Measurements from ENCODE around the gene KCND3. TPM values are rescaled to one million over a fixed set of nuclear protein-coding genes. Genes with fewer than 3 reads are reported as not detected.

The KCND3 gene
- total and polyA plus RNA-seq, 2 of the 4 experiments (the other 2 are of a cell fraction) = under 0.01 to 0.03 TPM

- Histone ChIP-seq H3K18ac (ENCODE audit: low read depth, low read length) (no peak overlapping the region), H4K5ac (ENCODE audit: low read depth, low read length) (no peak overlapping the region), H4K20me1 (ENCODE audit: insufficient read depth, low read length) (no peaks in the 10 kb centered on the region), H3K4me1 (ENCODE audit: control insufficient read depth, insufficient read depth, low read length) (no peaks in the 10 kb centered on the region), H3K56ac (ENCODE audit: extremely low read depth, insufficient read depth, low read length) (no peak overlapping the region), H3K27ac (ENCODE audit: insufficient read depth, low read length) (no peak overlapping the region), H3K9ac (ENCODE audit: low read depth, low read length) (no peak overlapping the region), H3K14ac (replicated peaks; ENCODE audit: low read depth, low read length) (no peak overlapping the region), H3K4ac (ENCODE audit: low read depth, low read length) (no peak overlapping the region), H3K9me3 (ENCODE audit: control insufficient read depth, insufficient read depth, low read length) (no peaks in the 10 kb centered on the region), H2BK20ac (ENCODE audit: low read depth, low read length) (no peak overlapping the region), H2BK120ac (ENCODE audit: low read depth, low read length) (no peak overlapping the region), H4K8ac (ENCODE audit: low read depth in 2 of 2, low read length in 2 of 2) (no peak overlapping the region), H3K23ac (ENCODE audit: low read depth, low read length) (no peak overlapping the region), H3K36me3 (ENCODE audit: control insufficient read depth, insufficient read depth, low read length) (no peaks in the 10 kb centered on the region), H3K79me1 (ENCODE audit: low read depth in 1 of 2, low read length in 2 of 2) (no peaks in the 10 kb centered on the region), H2AK9ac (replicated peaks; ENCODE audit: low read depth, low read length, poor library complexity) (no peak overlapping the region), H3K27me3 (ENCODE audit: control insufficient read depth, insufficient read depth, low read length) (peaks cover 36% of the 10 kb centered on the region), H4K91ac (ENCODE audit: insufficient read depth, low read depth, low read length) (no peak overlapping the region), H3K9me1 (ENCODE audit: insufficient read depth, low read length) (no peaks in the 10 kb centered on the region), H2BK5ac (ENCODE audit: low read depth, low read length, poor library complexity, severe bottlenecking) (no peak overlapping the region), H2AFZ (replicated peaks; ENCODE audit: low read length, poor library complexity) (no peak overlapping the region), H3K4me2 (ENCODE audit: low read depth, low read length) (no peak overlapping the region), H2AK5ac (ENCODE audit: low read depth, low read length) (no peak overlapping the region), H3K4me3 (ENCODE audit: insufficient read depth, low read depth, low read length) (no peak overlapping the region), H2BK15ac (ENCODE audit: low read depth, low read length) (no peak overlapping the region)
- ATAC-seq (ENCODE audit: low read depth) (no peak), DNase-seq (no peak)
- ChIA-PET CTCF (no interaction called here), POLR2A (ENCODE audit: unreplicated experiment) (no interaction called here)
- intact Hi-C loops (cut with micrococcal nuclease) (no loop called here), in situ Hi-C loops (cut with MboI; ENCODE audit: low sequenced_read_pairs) (no loop called here), dilution Hi-C loops (cut with HindIII; ENCODE audit: low sequenced_read_pairs, unreplicated experiment) (no loop called here)
- TF ChIP-seq MAZ (IDR thresholded peaks at IDR 0.05; ENCODE audit: borderline replicate concordance, low read depth, low read length) (no peak), USF2 (IDR thresholded peaks at IDR 0.05; ENCODE audit: low read depth, low read length) (no peak), POLR2A (IDR thresholded peaks at IDR 0.05; ENCODE audit: low read depth, low read length) (no peak), BHLHE40 (IDR thresholded peaks at IDR 0.05; ENCODE audit: low read depth, low read length) (no peak)
- no TSS peak for BruUV-seq (replicated peaks)
- WGBS, 2 experiments (ENCODE audit: extremely low coverage in 2 of 2, insufficient read length in 1 of 2) = 63% methylated on average over 3 of the region's 13 CpGs; no CpG with 5 or more reads in 1 of the 2 experiments
Observed at GRCh38 chr1:111857194-111857651, 132.2 kb downstream of the KCND3 start.

Measured in IMR-90 (cell line).